ENCODE results near the gene CFAP100. TPM values are rescaled to one million over a fixed set of nuclear protein-coding genes. Genes with fewer than 3 reads are reported as not detected.

CFAP100 gene
- total RNA-seq, 1 experiment from 2014 or later: not detected

DNA sequence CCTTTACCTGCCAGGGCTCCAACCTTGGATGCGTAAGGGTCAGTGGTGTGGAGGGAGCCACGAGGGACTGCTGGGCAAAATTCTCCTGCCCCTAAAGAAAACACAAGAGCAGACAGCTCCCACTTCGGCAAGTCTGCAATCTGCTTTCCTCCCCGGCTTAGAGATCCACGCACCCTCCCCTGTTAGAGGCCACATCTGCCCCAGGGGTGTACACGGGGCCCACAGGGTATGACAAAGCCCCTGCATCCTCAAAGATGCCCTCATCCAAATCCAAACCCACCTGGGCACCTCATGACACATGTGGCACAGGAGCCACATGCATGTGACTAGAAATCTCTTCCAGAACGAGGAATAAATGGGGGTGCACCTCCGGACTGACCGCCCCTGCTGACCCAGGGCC, 55.5 kb downstream of the CFAP100 start:
- Histone ChIP-seq H3K4me2 (no peak overlapping the region), H3K4me3 (no peak overlapping the region), H3F3A (ENCODE audit: insufficient read depth, low read depth) (no peaks in the 10 kb centered on the region; the same call in 1 of the 2 replicates), H2AFZ (no peak overlapping the region), H3K9me2 (ENCODE audit: insufficient read depth) (no peaks in the 10 kb centered on the region), H3K9me3 (ENCODE audit: insufficient read depth, low read depth) (no peaks in the 10 kb centered on the region), H3K79me2 (ENCODE audit: low read depth) (no peaks in the 10 kb centered on the region), H4K20me1 (ENCODE audit: insufficient read depth) (peaks cover 10% of the 10 kb centered on the region), H3K27ac (no peak overlapping the region), H3K27me3 (ENCODE audit: insufficient read depth, low read depth) (no peaks in the 10 kb centered on the region), H3K36me3 (ENCODE audit: low read depth) (peaks cover 6% of the 10 kb centered on the region; the same call in 1 of the 2 replicates), H3K4me1 (replicated peaks; ENCODE audit: insufficient read depth) (no peaks in the 10 kb centered on the region)
- intact Hi-C loops (cut with micrococcal nuclease; ENCODE audit: unreplicated experiment): no loop called here
- POLR2A ChIA-PET (ENCODE audit: unreplicated experiment): no interaction called here
- BruUV-seq (replicated peaks): no TSS peak
- no peak for DNase-seq
- TF ChIP-seq EZH2 (IDR thresholded peaks at IDR 0.05; ENCODE audit: low read depth) (no peak), CTCF (conservative IDR thresholded peaks at IDR 0.05) (no peak)
- CTCF ChIA-PET: no interaction called here

DNA sequence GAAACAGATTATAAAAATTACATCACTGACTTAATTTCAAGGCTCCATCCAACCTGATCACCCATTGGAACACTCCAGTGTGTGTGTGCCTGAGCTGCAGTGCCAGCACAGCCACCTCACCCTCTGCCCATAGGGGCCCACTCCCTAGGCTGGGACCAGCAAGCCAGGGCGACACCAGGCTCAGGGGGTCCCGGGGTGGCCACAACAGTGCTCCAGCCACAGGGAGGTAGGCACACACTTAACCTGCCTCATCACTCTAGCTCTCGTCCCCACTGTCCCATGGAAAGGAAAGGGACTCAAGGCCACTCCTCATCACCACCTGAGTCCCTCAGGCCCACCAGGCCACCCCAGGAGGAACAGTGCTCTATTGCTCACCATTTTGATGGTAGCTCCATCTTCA, 56.0 kb downstream of the CFAP100 start:
- ChIA-PET CTCF (no interaction called here), POLR2A (ENCODE audit: unreplicated experiment) (no interaction called here)
- H3F3A ChIP-seq (ENCODE audit: insufficient read depth, low read depth): no peaks in the 10 kb centered on the region; the same call in 1 of the 2 replicates
- H3K27me3 ChIP-seq (ENCODE audit: insufficient read depth, low read depth): no peaks in the 10 kb centered on the region
- H3K27ac ChIP-seq: no peak overlapping the region
- BruUV-seq (replicated peaks): no TSS peak
- no peaks in the 10 kb centered on the region for H3K9me2 ChIP-seq (ENCODE audit: insufficient read depth)
- intact Hi-C loops (cut with micrococcal nuclease; ENCODE audit: unreplicated experiment): no loop called here
- no peaks in the 10 kb centered on the region for H3K9me3 ChIP-seq (ENCODE audit: insufficient read depth, low read depth)
- H3K4me3 ChIP-seq: no peak overlapping the region
- no peaks in the 10 kb centered on the region for H3K79me2 ChIP-seq (ENCODE audit: low read depth)
- H3K4me2 ChIP-seq: no peak overlapping the region
- no peak for DNase-seq
- H3K36me3 ChIP-seq (ENCODE audit: low read depth): peaks cover 6% of the 10 kb centered on the region; the same call in 1 of the 2 replicates
- no peaks in the 10 kb centered on the region for H3K4me1 ChIP-seq (replicated peaks; ENCODE audit: insufficient read depth)
- H4K20me1 ChIP-seq (ENCODE audit: insufficient read depth): peaks cover 15% of the 10 kb centered on the region
- TF ChIP-seq EZH2 (IDR thresholded peaks at IDR 0.05; ENCODE audit: low read depth) (no peak), CTCF (conservative IDR thresholded peaks at IDR 0.05) (no peak)
- no peak overlapping the region for H2AFZ ChIP-seq

DNA sequence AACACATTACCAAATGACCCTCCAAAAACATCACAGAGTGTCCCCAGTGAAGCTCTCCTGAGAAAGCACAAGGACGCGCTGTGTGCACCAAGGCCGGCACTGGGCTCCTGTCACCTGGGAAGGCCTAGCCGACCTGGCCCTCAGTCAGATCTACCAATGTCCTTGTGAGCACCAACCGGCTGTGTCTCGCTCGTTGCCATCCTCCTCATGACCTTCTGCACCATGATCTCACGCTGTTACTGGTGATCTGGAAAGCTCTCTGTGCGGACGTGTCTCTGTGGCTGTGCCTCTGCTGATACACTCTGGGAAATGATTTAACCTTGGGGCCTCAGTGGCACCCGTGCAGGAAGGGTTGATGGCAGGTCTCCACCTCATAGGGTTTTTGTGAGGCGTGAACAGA, 56.8 kb downstream of the CFAP100 start:
- no peak for DNase-seq
- Histone ChIP-seq H3K36me3 (ENCODE audit: low read depth) (peaks cover 6% of the 10 kb centered on the region; the same call in 1 of the 2 replicates), H3K79me2 (ENCODE audit: low read depth) (no peaks in the 10 kb centered on the region), H3K4me2 (no peak overlapping the region), H2AFZ (no peak overlapping the region), H3K9me3 (ENCODE audit: insufficient read depth, low read depth) (no peaks in the 10 kb centered on the region), H3K9me2 (ENCODE audit: insufficient read depth) (no peaks in the 10 kb centered on the region), H3K4me3 (no peak overlapping the region), H3K27me3 (ENCODE audit: insufficient read depth, low read depth) (no peaks in the 10 kb centered on the region), H4K20me1 (ENCODE audit: insufficient read depth) (peaks cover 22% of the 10 kb centered on the region), H3K4me1 (replicated peaks; ENCODE audit: insufficient read depth) (no peaks in the 10 kb centered on the region), H3F3A (ENCODE audit: insufficient read depth, low read depth) (no peaks in the 10 kb centered on the region; the same call in 1 of the 2 replicates), H3K27ac (no peak overlapping the region)
- ChIA-PET POLR2A (ENCODE audit: unreplicated experiment) (no interaction called here), CTCF (interaction anchor here (0.6 kb wide), 1 partner anchor 202 kb away, joined by 3 read pairs; no protein-coding TSS in a partner anchor)
- BruUV-seq (replicated peaks): no TSS peak
- no peak for TF ChIP-seq CTCF (conservative IDR thresholded peaks at IDR 0.05)
- no peak for TF ChIP-seq EZH2 (IDR thresholded peaks at IDR 0.05; ENCODE audit: low read depth)
- intact Hi-C loops (cut with micrococcal nuclease; ENCODE audit: unreplicated experiment): no loop called here

All from PC-9 (cell line).